Progenitor cell of endocrine pancreas (in vitro differentiated cells): ENCODE data around the gene ANO10. TPM values are rescaled to one million over a fixed set of nuclear protein-coding genes. Genes with fewer than 3 reads are reported as not detected.
"Not testable (repeated sequence)": the region's sequence is repeated elsewhere in the genome, so short reads cannot be mapped to it uniquely, and the experiment has no call there.

Source experiments
- DNase-seq: peaks from one replicate; pipeline ENCODE4 v3.0.0; 2021; ENCODE audit warnings: low spot score; ENCODE audit not compliant: unreplicated experiment
- H3K27ac Mint-ChIP-seq: 2 replicates; pipeline ENCODE4 v1.8.0; 2021; ENCODE audit warnings: mild to moderate bottlenecking, moderate library complexity, mixed read lengths
- H3K27me3 Mint-ChIP-seq: 2 replicates; pipeline ENCODE4 v1.8.0; 2021; ENCODE audit warnings: mixed read lengths
- H3K36me3 Mint-ChIP-seq: 2 replicates; pipeline ENCODE4 v1.8.0; 2022; ENCODE audit warnings: mixed read lengths; ENCODE audit not compliant: insufficient read depth
- H3K4me1 Mint-ChIP-seq: 2 replicates; pipeline ENCODE4 v1.8.0; 2021; ENCODE audit warnings: low read depth, mixed read lengths
- H3K4me3 Mint-ChIP-seq: 2 replicates; pipeline ENCODE4 v1.8.0; 2021; ENCODE audit warnings: low read depth, mild to moderate bottlenecking, moderate library complexity, mixed read lengths
- H3K9me3 Mint-ChIP-seq: 2 replicates; pipeline ENCODE4 v1.8.0; 2021; ENCODE audit warnings: low read depth, mixed read lengths
- total RNA-seq: library from RNA; stranded (reverse); gene quantifications from 2 replicates; pipeline ENCODE4 v1.2.1, GENCODE V29; 2021
- TF ChIP-seq, protein P1 (sequence below): fragments of 200-600 bp; sonication (generic); IDR thresholded peaks from one replicate; pipeline ENCODE4 v1.5.0; 2021; ENCODE audit warnings: antibody characterized with exemption, mild to moderate bottlenecking; ENCODE audit not compliant: unreplicated experiment

The ANO10 gene
- total RNA-seq, 1 donor from 2014 or later: 30.1 TPM

DNA sequence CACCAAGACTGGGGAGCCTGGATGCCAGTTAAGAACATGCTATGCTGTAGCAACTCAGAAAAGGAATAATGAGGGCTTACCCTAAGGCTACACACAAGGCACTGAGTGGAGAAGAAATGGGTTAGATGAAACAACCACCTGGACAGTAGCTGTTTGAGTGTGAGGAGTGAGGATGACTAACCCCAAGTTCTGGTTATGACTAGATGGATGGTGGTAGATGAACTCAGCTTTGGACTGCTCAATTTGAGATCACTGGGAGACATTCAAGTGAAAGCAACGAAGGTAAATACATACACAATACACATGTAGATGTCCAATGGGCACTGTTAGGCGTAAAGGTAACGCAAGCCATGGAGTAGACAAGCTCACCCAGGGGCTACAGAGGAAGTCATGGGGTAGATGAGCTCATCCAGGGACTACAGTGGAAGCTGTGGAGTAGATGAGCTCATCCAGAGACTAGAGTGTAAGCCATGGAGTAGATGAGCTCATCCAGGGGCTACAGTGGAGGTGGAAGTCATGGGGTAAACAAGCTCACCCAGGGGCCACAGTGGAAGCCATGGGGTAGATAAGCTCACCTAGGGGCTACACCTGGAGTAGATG is 98.3 kb downstream of the ANO10 start:
- no peak overlapping the region for H3K27ac Mint-ChIP-seq
- H3K4me1 Mint-ChIP-seq: peaks cover 2% of the 10 kb centered on the region
- DNase-seq: no peak

DNA sequence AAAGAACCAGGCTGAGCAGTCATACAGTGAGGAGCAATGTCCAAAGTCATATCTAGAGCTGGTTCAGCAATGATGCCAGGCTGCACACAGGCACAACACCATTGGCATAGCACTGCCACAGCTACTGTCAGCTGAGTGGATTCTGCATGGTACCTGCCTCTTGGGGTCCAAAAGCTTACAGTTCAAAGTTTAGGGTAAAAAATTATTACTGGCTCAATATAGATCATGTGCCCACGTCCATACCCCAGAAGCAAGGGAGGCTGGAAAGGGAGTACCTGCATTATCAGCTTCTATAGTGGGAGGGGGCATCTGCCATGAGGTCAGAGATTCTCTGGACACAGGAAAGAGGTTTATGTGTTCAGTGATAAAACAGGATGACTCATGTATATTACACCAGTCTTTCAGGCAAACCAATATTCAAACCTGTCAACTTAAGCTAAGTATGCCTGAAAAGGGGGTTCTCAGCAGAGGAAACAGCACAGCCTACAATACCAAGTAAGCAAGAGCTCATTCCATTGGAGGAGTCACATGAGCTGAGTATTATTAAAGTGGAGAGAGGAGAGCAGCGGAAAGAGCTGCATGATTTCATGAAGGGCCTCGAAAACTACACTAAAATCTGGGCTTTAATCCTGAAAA is 99.0 kb downstream of the ANO10 start:
- Mint-ChIP-seq H3K36me3 (peaks cover 20% of the 10 kb centered on the region), H3K27me3 (no peaks in the 10 kb centered on the region), H3K4me3 (no peak overlapping the region), H3K27ac (no peak overlapping the region), H3K4me1 (peaks cover 2% of the 10 kb centered on the region), H3K9me3 (peaks cover 23% of the 10 kb centered on the region)
- DNase-seq: no peak
- TF ChIP-seq, protein P1, sequence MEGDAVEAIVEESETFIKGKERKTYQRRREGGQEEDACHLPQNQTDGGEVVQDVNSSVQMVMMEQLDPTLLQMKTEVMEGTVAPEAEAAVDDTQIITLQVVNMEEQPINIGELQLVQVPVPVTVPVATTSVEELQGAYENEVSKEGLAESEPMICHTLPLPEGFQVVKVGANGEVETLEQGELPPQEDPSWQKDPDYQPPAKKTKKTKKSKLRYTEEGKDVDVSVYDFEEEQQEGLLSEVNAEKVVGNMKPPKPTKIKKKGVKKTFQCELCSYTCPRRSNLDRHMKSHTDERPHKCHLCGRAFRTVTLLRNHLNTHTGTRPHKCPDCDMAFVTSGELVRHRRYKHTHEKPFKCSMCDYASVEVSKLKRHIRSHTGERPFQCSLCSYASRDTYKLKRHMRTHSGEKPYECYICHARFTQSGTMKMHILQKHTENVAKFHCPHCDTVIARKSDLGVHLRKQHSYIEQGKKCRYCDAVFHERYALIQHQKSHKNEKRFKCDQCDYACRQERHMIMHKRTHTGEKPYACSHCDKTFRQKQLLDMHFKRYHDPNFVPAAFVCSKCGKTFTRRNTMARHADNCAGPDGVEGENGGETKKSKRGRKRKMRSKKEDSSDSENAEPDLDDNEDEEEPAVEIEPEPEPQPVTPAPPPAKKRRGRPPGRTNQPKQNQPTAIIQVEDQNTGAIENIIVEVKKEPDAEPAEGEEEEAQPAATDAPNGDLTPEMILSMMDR: no peak

More for the DNA sequence above, 98.3 kb downstream of the ANO10 start:
- TF ChIP-seq, protein P1: no peak
- no peak overlapping the region for H3K4me3 Mint-ChIP-seq
- H3K36me3 Mint-ChIP-seq: peaks cover 21% of the 10 kb centered on the region
- H3K9me3 Mint-ChIP-seq: peaks cover 23% of the 10 kb centered on the region
- no peaks in the 10 kb centered on the region for H3K27me3 Mint-ChIP-seq

DNA sequence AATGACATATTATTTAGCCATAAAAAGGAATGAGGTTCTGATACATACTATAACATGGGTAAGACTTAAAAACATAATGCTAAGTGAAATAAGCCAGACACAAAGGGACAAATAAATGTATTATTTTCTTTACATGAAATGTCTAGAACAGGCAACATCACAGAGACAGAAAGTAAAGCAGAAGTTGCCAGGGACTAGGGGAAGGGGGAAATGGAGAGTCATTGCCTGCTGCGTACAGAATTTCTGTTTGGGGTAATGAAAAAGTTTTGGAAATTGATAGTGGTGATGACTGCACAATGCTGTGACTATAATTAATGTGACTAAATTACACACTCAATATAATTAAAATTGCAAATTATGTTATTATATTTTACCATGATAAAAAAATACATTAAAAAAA is 99.9 kb downstream of the ANO10 start:
- H3K27me3 Mint-ChIP-seq: no peaks in the 10 kb centered on the region
- no peak overlapping the region for H3K27ac Mint-ChIP-seq
- TF ChIP-seq, protein P1: no peak
- no peak for DNase-seq
- peaks cover 19% of the 10 kb centered on the region for H3K9me3 Mint-ChIP-seq
- no peak overlapping the region for H3K4me3 Mint-ChIP-seq
- peaks cover 19% of the 10 kb centered on the region for H3K36me3 Mint-ChIP-seq
- H3K4me1 Mint-ChIP-seq: no peaks in the 10 kb centered on the region

DNA sequence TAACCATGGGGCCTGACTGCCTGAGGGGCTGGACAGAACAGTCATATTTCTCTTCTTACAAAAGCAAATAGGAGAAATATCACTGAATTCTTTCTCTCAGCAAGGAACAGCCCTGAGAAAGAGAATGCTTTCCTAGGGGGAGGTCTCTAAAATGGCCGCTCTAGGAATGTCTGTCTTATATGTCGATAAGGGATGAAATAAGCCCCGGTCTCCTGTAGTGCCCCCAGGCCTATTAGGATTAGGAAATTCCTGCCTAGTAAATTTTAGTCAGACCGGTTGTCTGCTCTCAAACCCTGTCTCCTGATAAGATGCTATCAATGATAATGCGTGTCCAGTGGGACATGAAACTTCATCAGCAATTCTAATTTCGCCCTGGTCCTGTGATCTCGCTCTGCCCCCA is 103.3 kb downstream of the ANO10 start:
- H3K36me3 Mint-ChIP-seq: peaks cover 21% of the 10 kb centered on the region
- H3K4me1 Mint-ChIP-seq, H3K4me3 Mint-ChIP-seq, H3K27me3 Mint-ChIP-seq, H3K27ac Mint-ChIP-seq, DNase-seq: not testable (repeated sequence)
- peaks cover 19% of the 10 kb centered on the region for H3K9me3 Mint-ChIP-seq

DNA sequence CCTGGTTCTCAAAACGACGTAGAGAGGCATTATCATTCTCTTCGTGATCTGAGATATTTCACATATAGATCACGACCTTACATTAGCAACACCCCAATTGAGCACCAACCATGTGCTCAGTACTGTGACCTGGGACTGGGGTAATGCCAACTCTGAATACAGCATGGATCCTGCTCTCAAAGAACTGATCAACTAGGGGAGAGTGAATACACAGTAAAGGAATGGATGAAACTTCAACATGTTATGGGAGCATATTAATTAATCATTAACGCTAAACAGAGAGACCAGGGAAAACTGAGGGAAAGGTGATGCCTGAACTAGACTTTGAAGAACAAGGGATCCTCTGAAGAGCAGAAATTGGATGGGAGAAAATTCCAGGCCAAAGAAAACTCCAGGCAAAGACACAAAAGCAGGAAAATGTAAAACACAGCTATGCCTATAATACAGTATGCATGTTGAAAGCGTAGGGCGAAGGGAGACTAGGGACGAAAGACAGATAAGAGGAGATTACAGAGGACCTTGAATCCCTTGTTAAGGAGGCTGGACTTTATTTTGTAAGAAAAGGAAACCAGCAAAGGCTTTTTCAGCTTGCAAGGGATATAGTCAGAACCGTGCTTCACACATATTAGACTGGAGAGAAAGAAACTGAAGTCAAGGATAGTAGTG is 105.7 kb downstream of the ANO10 start:
- DNase-seq: no peak
- Mint-ChIP-seq H3K9me3 (peaks cover 19% of the 10 kb centered on the region), H3K36me3 (peaks cover 21% of the 10 kb centered on the region), H3K4me3 (no peak overlapping the region), H3K27ac (no peak overlapping the region), H3K4me1 (peaks cover 6% of the 10 kb centered on the region), H3K27me3 (no peaks in the 10 kb centered on the region)
- TF ChIP-seq, protein P1: no peak
